GM12878 (cell line): ENCODE measurements around the gene SURF2. TPM values are rescaled to one million over a fixed set of nuclear protein-coding genes. Genes with fewer than 3 reads are reported as not detected.

ENCODE experiments used
- ATF3 ChIP-seq: IDR thresholded peaks from 2 replicates; pipeline ENCODE4 v1.6.1; 2011; ENCODE audit warnings: low read depth, mild to moderate bottlenecking, low read length, moderate library complexity, borderline replicate concordance; ENCODE audit errors: extremely low read depth
- ATF7 ChIP-seq: fragments of 450-650 bp; IDR thresholded peaks from 2 replicates; pipeline ENCODE4 v1.6.1; 2016; ENCODE audit warnings: low read depth, mild to moderate bottlenecking
- CUX1 ChIP-seq: IDR thresholded peaks from 2 replicates; pipeline ENCODE4 v1.6.1; 2012; ENCODE audit warnings: improper control_type of control experiment, low read depth, low read length; ENCODE audit not compliant: insufficient replicate concordance
- E4F1 ChIP-seq: fragments of 450-650 bp; IDR thresholded peaks from 2 replicates; pipeline ENCODE4 v1.6.1; 2018; ENCODE audit warnings: borderline replicate concordance, mild to moderate bottlenecking; ENCODE audit not compliant: partially characterized antibody
- EGR1 ChIP-seq, 2 experiments: IDR thresholded peaks; 1 replicate in 1 of 2; 2 replicates in 1 of 2; pipeline ENCODE4 v1.6.1; 2011 to 2012; ENCODE audit warnings: low read depth in 2 of 2, low read length in 2 of 2, borderline replicate concordance in 1 of 2, mild to moderate bottlenecking in 1 of 2, moderate library complexity in 1 of 2
- NFXL1 ChIP-seq: fragments of 450-650 bp; IDR thresholded peaks from 2 replicates; pipeline ENCODE4 v1.6.1; 2017; ENCODE audit warnings: antibody characterized with exemption, mild to moderate bottlenecking, borderline replicate concordance
- NR2C1 ChIP-seq: fragments of 450-650 bp; IDR thresholded peaks from 2 replicates; pipeline ENCODE4 v1.6.1; 2017; ENCODE audit warnings: antibody characterized with exemption, mild to moderate bottlenecking, moderate library complexity
- PBX3 ChIP-seq: IDR thresholded peaks from 2 replicates; pipeline ENCODE4 v1.6.1; 2011; ENCODE audit warnings: mild to moderate bottlenecking, low read depth, low read length, moderate library complexity; ENCODE audit not compliant: insufficient replicate concordance
- POU2F2 ChIP-seq: IDR thresholded peaks from 3 replicates; pipeline ENCODE4 v1.6.1; 2011; ENCODE audit warnings: low read depth, mild to moderate bottlenecking, low read length, borderline replicate concordance
- RAD51 ChIP-seq: fragments of 450-650 bp; IDR thresholded peaks from 2 replicates; pipeline ENCODE4 v1.6.1; 2016; ENCODE audit warnings: moderate library complexity, mild to moderate bottlenecking, inconsistent platforms
- RELB ChIP-seq: fragments of 450-650 bp; IDR thresholded peaks from 2 replicates; pipeline ENCODE4 v1.6.1; 2017; ENCODE audit warnings: low read depth, mild to moderate bottlenecking, moderate library complexity
- SKIL ChIP-seq: fragments of 450-650 bp; IDR thresholded peaks from 2 replicates; pipeline ENCODE4 v1.6.1; 2017; ENCODE audit warnings: mild to moderate bottlenecking, low read depth, inconsistent platforms; ENCODE audit not compliant: poor library complexity, severe bottlenecking
- SMARCA5 ChIP-seq: fragments of 450-650 bp; IDR thresholded peaks from 2 replicates; pipeline ENCODE4 v1.6.1; 2017; ENCODE audit warnings: mild to moderate bottlenecking
- SREBF1 ChIP-seq: IDR thresholded peaks from 2 replicates; pipeline ENCODE4 v1.6.1; 2012; ENCODE audit warnings: mild to moderate bottlenecking, low read length
- ZNF274 ChIP-seq: IDR thresholded peaks from one replicate; pipeline ENCODE4 v1.8.0; 2011; ENCODE audit not compliant: insufficient read length, insufficient read depth
- polyA plus RNA-seq, 11 experiments: library from polyadenylated mRNA; depleted of rRNA in 4 of 11; unstranded in 6 of 11; stranded (reverse) in 5 of 11; fragments of >200 nt; fragmentation: Nextera tagmentation in 4 of 11; fragmentation: Illumina TruSeq in 1 of 11; extraction: Ambion mirVana in 4 of 11; extraction: Trizol in 1 of 11; gene quantifications; 1 replicate in 1 of 11; 2 replicates in 10 of 11; pipeline versions ENCODE4 v1.2.1 to v1.2.3, GENCODE V29; 2011 to 2016; ENCODE audit warnings: inconsistent platforms in 2 of 11, missing spikeins in 2 of 11, low read depth in 1 of 11
- total RNA-seq, 4 experiments: library from RNA; depleted of rRNA in 3 of 4; stranded (reverse); fragments of >200 nt in 3 of 4; fragmentation: Illumina TruSeq in 1 of 4; extraction: Trizol in 1 of 4; gene quantifications; 2 replicates each; pipeline versions ENCODE4 v1.2.1 to v1.2.3, GENCODE V29; 2013 to 2021

SURF2 gene
- total and polyA plus RNA-seq, 10 of the 15 experiments (the other 5 are each of a cell fraction or from before 2014, with no cell fraction given) = 4.0 to 41.7 (median 20.8) TPM

- no peak for TF ChIP-seq RELB
- no peak for TF ChIP-seq EGR1 (IDR thresholded peaks at IDR 0.05; ENCODE audit: borderline replicate concordance in 1 of 2, low read depth in 2 of 2, low read length in 2 of 2)
- no peak for TF ChIP-seq NR2C1
- TF ChIP-seq ATF3 = no peak
- no peak for TF ChIP-seq PBX3
- TF ChIP-seq SKIL = no peak
- no peak for TF ChIP-seq RAD51
- TF ChIP-seq SMARCA5 = peak; percentile 54; the same call in 1 of the 2 replicates
- no peak for TF ChIP-seq SREBF1
- no peak for TF ChIP-seq CUX1
- TF ChIP-seq ATF7 = peak; percentile 76
- no peak for TF ChIP-seq NFXL1
- no peak for TF ChIP-seq ZNF274
- no peak for TF ChIP-seq E4F1
- TF ChIP-seq POU2F2 = no peak
These were observed 50.3 kb downstream of the SURF2 start (continued) for GRCh38 chr9:133406480-133407307.
